DOHH2 (cell line): Measurements from ENCODE around the gene FBN2.

ENCODE experiments used
- H3F3A ChIP-seq: fragments of 200-600 bp; sonication (generic), shearing (Covaris generic); 2 replicates; pipeline ENCODE4 v1.6.0; 2016; ENCODE audit warnings: antibody characterized with exemption, mild to moderate bottlenecking; ENCODE audit not compliant: control insufficient read depth, insufficient read depth
- H3K27ac ChIP-seq: fragments of 200-600 bp; sonication (generic); 2 replicates; pipeline ENCODE4 v1.5.1; 2014; ENCODE audit warnings: low read depth, mild to moderate bottlenecking, low read length, moderate library complexity
- H3K27me3 ChIP-seq: fragments of 200-600 bp; sonication (generic); 2 replicates; pipeline ENCODE4 v1.6.1; 2014; ENCODE audit warnings: mild to moderate bottlenecking, low read length, mixed read lengths; ENCODE audit not compliant: control insufficient read depth
- H3K36me3 ChIP-seq: fragments of 200-600 bp; sonication (generic); 2 replicates; pipeline ENCODE4 v1.6.1; 2014; ENCODE audit warnings: mild to moderate bottlenecking, low read length, moderate library complexity, mixed read lengths; ENCODE audit not compliant: control insufficient read depth
- H3K4me1 ChIP-seq: fragments of 200-600 bp; sonication (generic); 2 replicates; pipeline ENCODE4 v1.6.1; 2014; ENCODE audit warnings: mild to moderate bottlenecking, low read length, mixed read lengths; ENCODE audit not compliant: control insufficient read depth
- H3K4me2 ChIP-seq: fragments of 200-600 bp; sonication (generic); 2 replicates; pipeline ENCODE4 v1.6.0; 2014; ENCODE audit warnings: mild to moderate bottlenecking, low read length, moderate library complexity
- H3K4me3 ChIP-seq: fragments of 200-600 bp; sonication (generic); 2 replicates; pipeline ENCODE4 v1.5.1; 2014; ENCODE audit warnings: mild to moderate bottlenecking, low read length, mixed read lengths
- H3K79me2 ChIP-seq: fragments of 200-600 bp; sonication (generic); 2 replicates; pipeline ENCODE4 v1.6.1; 2014; ENCODE audit warnings: mild to moderate bottlenecking, low read length, mixed read lengths; ENCODE audit not compliant: control insufficient read depth
- H3K9me2 ChIP-seq: fragments of 200-600 bp; sonication (generic); replicated peaks from 2 replicates; pipeline ENCODE4 v1.6.1; 2014; ENCODE audit warnings: mild to moderate bottlenecking, low read length, mixed read lengths; ENCODE audit not compliant: control insufficient read depth
- H3K9me3 ChIP-seq: fragments of 200-600 bp; sonication (generic); 2 replicates; pipeline ENCODE4 v1.6.1; 2014; ENCODE audit warnings: antibody characterized with exemption, low read length, mixed read lengths; ENCODE audit not compliant: control insufficient read depth, insufficient read depth
- H4K20me1 ChIP-seq: fragments of 200-600 bp; sonication (generic); 2 replicates; pipeline ENCODE4 v1.6.0; 2014; ENCODE audit warnings: low read depth, mild to moderate bottlenecking, antibody characterized with exemption, low read length, moderate library complexity; ENCODE audit not compliant: control insufficient read depth, insufficient read depth
- CTCF ChIP-seq: fragments of 200-600 bp; sonication (generic); IDR thresholded peaks from one replicate; pipeline ENCODE4 v1.5.1; 2014; ENCODE audit warnings: antibody characterized with exemption, mild to moderate bottlenecking, low read depth, low read length; ENCODE audit not compliant: poor library complexity, severe bottlenecking
- EZH2phosphoT487 ChIP-seq: fragments of 200-600 bp; sonication (generic); IDR thresholded peaks from 2 replicates; pipeline ENCODE4 v1.6.1; 2017; ENCODE audit warnings: borderline replicate concordance, mild to moderate bottlenecking, antibody characterized with exemption, low read length, moderate library complexity, mixed read lengths

The FBN2 gene

GRCh38 chr5:128253880-128254279 is 284.2 kb downstream of the FBN2 start:
- no peaks in the 10 kb centered on the region for H4K20me1 ChIP-seq

GRCh38 chr5:128253161-128253560 is 284.9 kb downstream of the FBN2 start:
- Histone ChIP-seq H3K27ac (no peak overlapping the region), H3F3A (no peaks in the 10 kb centered on the region), H3K4me2 (no peak overlapping the region), H3K36me3 (no peaks in the 10 kb centered on the region), H3K4me1 (no peaks in the 10 kb centered on the region), H3K4me3 (no peak overlapping the region), H4K20me1 (no peaks in the 10 kb centered on the region), H3K79me2 (no peaks in the 10 kb centered on the region), H3K27me3 (no peaks in the 10 kb centered on the region), H3K9me2 (no peaks in the 10 kb centered on the region), H3K9me3 (peaks cover 4% of the 10 kb centered on the region; the same call in 1 of the 2 replicates)
- TF ChIP-seq EZH2phosphoT487 (no peak), CTCF (no peak)

More at GRCh38 chr5:128253880-128254279, 284.2 kb downstream of the FBN2 start:
- Histone ChIP-seq H3K79me2 (no peaks in the 10 kb centered on the region), H3K9me2 (no peaks in the 10 kb centered on the region), H3K4me2 (no peak overlapping the region), H3K27ac (no peak overlapping the region), H3K9me3 (peaks cover 4% of the 10 kb centered on the region; the same call in 1 of the 2 replicates), H3K27me3 (no peaks in the 10 kb centered on the region), H3F3A (no peaks in the 10 kb centered on the region), H3K4me1 (no peaks in the 10 kb centered on the region), H3K36me3 (no peaks in the 10 kb centered on the region), H3K4me3 (no peak overlapping the region)
- TF ChIP-seq EZH2phosphoT487 (no peak), CTCF (no peak)

- no peaks in the 10 kb centered on the region for H3K79me2 ChIP-seq
- no peak overlapping the region for H3K27ac ChIP-seq
- H3K27me3 ChIP-seq = no peaks in the 10 kb centered on the region
- no peak overlapping the region for H3K4me2 ChIP-seq
- no peaks in the 10 kb centered on the region for H3F3A ChIP-seq
- no peaks in the 10 kb centered on the region for H3K9me2 ChIP-seq
- H4K20me1 ChIP-seq = no peaks in the 10 kb centered on the region
- H3K36me3 ChIP-seq = no peaks in the 10 kb centered on the region
- TF ChIP-seq CTCF = no peak
- H3K4me3 ChIP-seq = no peak overlapping the region
- H3K9me3 ChIP-seq = peaks cover 4% of the 10 kb centered on the region; the same call in 1 of the 2 replicates
- H3K4me1 ChIP-seq = no peaks in the 10 kb centered on the region
Observed at GRCh38 chr5:128252756-128253155, 285.3 kb downstream of the FBN2 start.

GRCh38 chr5:128252196-128252595 is 285.8 kb downstream of the FBN2 start:
- Histone ChIP-seq H3K4me1 (no peaks in the 10 kb centered on the region), H3K9me2 (no peaks in the 10 kb centered on the region), H3K4me2 (no peak overlapping the region), H3K79me2 (no peaks in the 10 kb centered on the region), H3K27me3 (no peaks in the 10 kb centered on the region), H3K4me3 (no peak overlapping the region), H4K20me1 (no peaks in the 10 kb centered on the region), H3K27ac (no peak overlapping the region), H3F3A (no peaks in the 10 kb centered on the region), H3K36me3 (no peaks in the 10 kb centered on the region), H3K9me3 (peaks cover 4% of the 10 kb centered on the region; the same call in 1 of the 2 replicates)
- TF ChIP-seq CTCF (no peak), EZH2phosphoT487 (no peak)
